K562 (cell line): Measurements from ENCODE around the gene GHDC. TPM values are rescaled to one million over a fixed set of nuclear protein-coding genes. Genes with fewer than 3 reads are reported as not detected.

Experiments used
- CAMTA2 ChIP-seq: fragments of 250-450 bp; sonication (Bioruptor Pico); conservative IDR thresholded peaks from 2 replicates; pipeline ENCODE4 v1.5.1; 2022
- ESRRA ChIP-seq: fragments of 450-650 bp; IDR thresholded peaks from 2 replicates; pipeline ENCODE4 v1.6.1; 2014; ENCODE audit warnings: low read depth, mild to moderate bottlenecking, moderate library complexity, borderline replicate concordance
- FOXK2 ChIP-seq, 2 experiments: fragments of 450-650 bp; IDR thresholded peaks in 1 of 2; conservative IDR thresholded peaks in 1 of 2; 2 replicates each; pipeline ENCODE4 v1.6.1; 2016; ENCODE audit warnings: low read depth in 2 of 2, mild to moderate bottlenecking in 1 of 2
- GATAD2A ChIP-seq: fragments of 450-650 bp; IDR thresholded peaks from 2 replicates; pipeline ENCODE4 v1.6.1; 2017
- ID3 ChIP-seq, 2 experiments: fragments of 250-450 bp in 1 of 2; fragments of 450-650 bp in 1 of 2; sonication (Bioruptor Pico) in 1 of 2; IDR thresholded peaks; 2 replicates each; pipeline versions ENCODE4 v1.6.1 to v1.8.0; 2016 to 2021; ENCODE audit warnings: mild to moderate bottlenecking in 2 of 2, moderate library complexity in 2 of 2, missing compliant biosample characterization in 1 of 2, missing genetic modification characterization in 1 of 2
- L3MBTL2 ChIP-seq: fragments of 450-650 bp; IDR thresholded peaks from 2 replicates; pipeline ENCODE4 v1.6.1; 2016; ENCODE audit warnings: mild to moderate bottlenecking, moderate library complexity
- NFXL1 ChIP-seq: fragments of 450-650 bp; formaldehyde crosslinking; IDR thresholded peaks from 2 replicates; pipeline ENCODE4 v1.4.0; 2021; ENCODE audit warnings: mild to moderate bottlenecking
- PATZ1 ChIP-seq: fragments of 250-450 bp; sonication (Bioruptor Pico); IDR thresholded peaks from 2 replicates; pipeline ENCODE4 v1.5.0; 2020; ENCODE audit warnings: mild to moderate bottlenecking, borderline replicate concordance
- PHF20 ChIP-seq: fragments of 450-650 bp; IDR thresholded peaks from 2 replicates; pipeline ENCODE4 v1.6.1; 2018; ENCODE audit not compliant: partially characterized antibody
- RFX5 ChIP-seq: IDR thresholded peaks from 2 replicates; pipeline ENCODE4 v1.6.1; 2011; ENCODE audit warnings: low read depth, mild to moderate bottlenecking, improper control_type of control experiment, low read length
- SRSF7 ChIP-seq: fragments of 200-400 bp; formaldehyde crosslinking; optimal IDR thresholded peaks from 2 replicates; pipeline ENCODE3; 2017; ENCODE audit warnings: mild to moderate bottlenecking, low read depth, low read length
- XRCC4 ChIP-seq: IDR thresholded peaks from one replicate; pipeline ENCODE4 v1.6.1; 2011; ENCODE audit not compliant: insufficient read depth, insufficient read length; ENCODE audit errors: extremely low read depth
- ZBTB34 ChIP-seq: fragments of 250-450 bp; sonication (Bioruptor Pico); IDR thresholded peaks from 2 replicates; pipeline ENCODE4 v1.8.0; 2021; ENCODE audit warnings: mild to moderate bottlenecking, moderate library complexity
- ZNF140 ChIP-seq: fragments of 250-450 bp; sonication (Bioruptor Pico); IDR thresholded peaks from 2 replicates; pipeline ENCODE4 v1.8.0; 2021; ENCODE audit warnings: moderate library complexity, mild to moderate bottlenecking, inconsistent platforms
- ZNF263 ChIP-seq: sonication (generic); formaldehyde crosslinking; IDR thresholded peaks from 2 replicates; pipeline ENCODE4 v1.8.0; 2022; ENCODE audit warnings: mild to moderate bottlenecking, missing genetic modification reagents, borderline replicate concordance
- ZNF354B ChIP-seq: fragments of 250-450 bp; sonication (Bioruptor Pico); IDR thresholded peaks from 2 replicates; pipeline ENCODE4 v1.4.0; 2020
- ZNF644 ChIP-seq: fragments of 200-800 bp; sonication (Bioruptor generic); IDR thresholded peaks from 2 replicates; pipeline ENCODE4 v1.6.1; 2016; ENCODE audit warnings: low read depth, missing genetic modification characterization, missing compliant biosample characterization
- polyA plus RNA-seq, 8 experiments: library from polyadenylated mRNA; depleted of rRNA in 4 of 8; stranded (reverse) in 5 of 8; unstranded in 3 of 8; fragments of >200 nt; fragmentation: Nextera tagmentation in 2 of 8; fragmentation: Illumina TruSeq in 1 of 8; extraction: Ambion mirVana in 2 of 8; extraction: Trizol in 1 of 8; gene quantifications; 2 replicates each; pipeline versions ENCODE4 v1.2.1 to v1.2.3, GENCODE V29; 2011 to 2014; ENCODE audit warnings: inconsistent platforms in 1 of 8, missing spikeins in 1 of 8
- total RNA-seq, 7 experiments: library from RNA; depleted of rRNA in 6 of 7; stranded (reverse); fragments of >200 nt in 6 of 7; fragmentation: Illumina TruSeq in 2 of 7; extraction: Trizol in 2 of 7; gene quantifications; 2 replicates each; pipeline versions ENCODE4 v1.2.1 to v1.2.3, GENCODE V29; 2011 to 2021; ENCODE audit warnings: low replicate concordance in 1 of 7
- TF ChIP-seq, protein P1 (sequence below): fragments of 200-800 bp; sonication (Bioruptor generic); IDR thresholded peaks from 2 replicates; pipeline ENCODE4 v1.6.1; 2017; ENCODE audit warnings: missing genetic modification characterization, missing compliant biosample characterization
- TF ChIP-seq, protein P2 (sequence below): sonication (generic); formaldehyde crosslinking; IDR thresholded peaks from 2 replicates; pipeline ENCODE4 v1.8.1; 2023; ENCODE audit warnings: mild to moderate bottlenecking, missing genetic modification reagents

GHDC gene
- total and polyA plus RNA-seq, 9 of the 15 experiments (the other 6 are each of a cell fraction or from before 2014, with no cell fraction given) = 0.65 to 23.2 (median 11.2) TPM

- TF ChIP-seq ID3 (CRISPR knock-in tag; IDR thresholded peaks at IDR 0.05) (no peak), ID3 (tag; IDR thresholded peaks at IDR 0.05) (0 out of 2 replicates have a peak, but pooled peaks have one; percentile 51), ZNF263 (CRISPR knock-in tag) (no peak), CAMTA2 (no peak), ZNF140 (CRISPR knock-in tag) (no peak), NFXL1 (no peak), XRCC4 (no peak), GATAD2A (0 out of 2 replicates have a peak, but pooled peaks have one; percentile 33), L3MBTL2 (peak; percentile 99), PATZ1 (no peak), ESRRA (no peak), ZNF354B (CRISPR knock-in tag) (no peak; the same call in 1 of the 2 replicates), FOXK2 (conservative IDR thresholded peaks at IDR 0.05 in 1 of 2, IDR thresholded peaks at IDR 0.05 in 1 of 2; ENCODE audit: low read depth in 2 of 2) (no peak), RFX5 (no peak), ZBTB34 (CRISPR knock-in tag) (no peak), ZNF644 (tag) (no peak), PHF20 (peak; percentile 61), SRSF7 (no peak)
- TF ChIP-seq, protein P1, sequence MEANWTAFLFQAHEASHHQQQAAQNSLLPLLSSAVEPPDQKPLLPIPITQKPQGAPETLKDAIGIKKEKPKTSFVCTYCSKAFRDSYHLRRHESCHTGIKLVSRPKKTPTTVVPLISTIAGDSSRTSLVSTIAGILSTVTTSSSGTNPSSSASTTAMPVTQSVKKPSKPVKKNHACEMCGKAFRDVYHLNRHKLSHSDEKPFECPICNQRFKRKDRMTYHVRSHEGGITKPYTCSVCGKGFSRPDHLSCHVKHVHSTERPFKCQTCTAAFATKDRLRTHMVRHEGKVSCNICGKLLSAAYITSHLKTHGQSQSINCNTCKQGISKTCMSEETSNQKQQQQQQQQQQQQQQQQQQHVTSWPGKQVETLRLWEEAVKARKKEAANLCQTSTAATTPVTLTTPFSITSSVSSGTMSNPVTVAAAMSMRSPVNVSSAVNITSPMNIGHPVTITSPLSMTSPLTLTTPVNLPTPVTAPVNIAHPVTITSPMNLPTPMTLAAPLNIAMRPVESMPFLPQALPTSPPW = peak; percentile 52; the same call in 1 of the 2 replicates
- TF ChIP-seq, protein P2, sequence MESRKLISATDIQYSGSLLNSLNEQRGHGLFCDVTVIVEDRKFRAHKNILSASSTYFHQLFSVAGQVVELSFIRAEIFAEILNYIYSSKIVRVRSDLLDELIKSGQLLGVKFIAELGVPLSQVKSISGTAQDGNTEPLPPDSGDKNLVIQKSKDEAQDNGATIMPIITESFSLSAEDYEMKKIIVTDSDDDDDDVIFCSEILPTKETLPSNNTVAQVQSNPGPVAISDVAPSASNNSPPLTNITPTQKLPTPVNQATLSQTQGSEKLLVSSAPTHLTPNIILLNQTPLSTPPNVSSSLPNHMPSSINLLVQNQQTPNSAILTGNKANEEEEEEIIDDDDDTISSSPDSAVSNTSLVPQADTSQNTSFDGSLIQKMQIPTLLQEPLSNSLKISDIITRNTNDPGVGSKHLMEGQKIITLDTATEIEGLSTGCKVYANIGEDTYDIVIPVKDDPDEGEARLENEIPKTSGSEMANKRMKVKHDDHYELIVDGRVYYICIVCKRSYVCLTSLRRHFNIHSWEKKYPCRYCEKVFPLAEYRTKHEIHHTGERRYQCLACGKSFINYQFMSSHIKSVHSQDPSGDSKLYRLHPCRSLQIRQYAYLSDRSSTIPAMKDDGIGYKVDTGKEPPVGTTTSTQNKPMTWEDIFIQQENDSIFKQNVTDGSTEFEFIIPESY (CRISPR knock-in tag) = peak; percentile 57
These were observed 10.3 kb downstream of the GHDC start (continued) for GRCh38 chr17:42183741-42184711.
